Smooth muscle cell (in vitro differentiated cells): ENCODE measurements around the gene MOB3B. TPM values are rescaled to one million over a fixed set of nuclear protein-coding genes. Genes with fewer than 3 reads are reported as not detected.

Experiments
- DNase-seq: peaks from one replicate; lab custom pipeline; 2025; ENCODE audit not compliant: unreplicated experiment; lab: John Stamatoyannopoulos, UW
- H2AFZ ChIP-seq: fragments of 200-600 bp; sonication (generic); 2 replicates; pipeline ENCODE4 v1.6.0; 2016; ENCODE audit warnings: antibody characterized with exemption, low read depth, mild to moderate bottlenecking
- H3F3A ChIP-seq: fragments of 200-600 bp; sonication (generic); 2 replicates; pipeline ENCODE4 v1.6.0; 2017; ENCODE audit warnings: antibody characterized with exemption, low read depth
- H3K27ac ChIP-seq: fragments of 200-600 bp; sonication (generic); 2 replicates; pipeline ENCODE4 v1.5.1; 2016; ENCODE audit warnings: low read depth, mild to moderate bottlenecking
- H3K27me3 ChIP-seq: fragments of 200-600 bp; sonication (generic); 2 replicates; pipeline ENCODE4 v1.6.1; 2016; ENCODE audit warnings: low read depth, mild to moderate bottlenecking
- H3K36me3 ChIP-seq: fragments of 200-600 bp; sonication (generic); 2 replicates; pipeline ENCODE4 v1.5.1; 2016; ENCODE audit warnings: low read depth
- H3K4me1 ChIP-seq: fragments of 200-600 bp; sonication (generic); 2 replicates; pipeline ENCODE4 v1.5.1; 2016; ENCODE audit warnings: low read depth
- H3K4me2 ChIP-seq: fragments of 200-600 bp; sonication (generic); 2 replicates; pipeline ENCODE4 v1.6.0; 2016; ENCODE audit warnings: mild to moderate bottlenecking
- H3K4me3 ChIP-seq: fragments of 200-600 bp; sonication (generic); 2 replicates; pipeline ENCODE4 v1.5.1; 2016; ENCODE audit warnings: mild to moderate bottlenecking
- H3K79me2 ChIP-seq: fragments of 200-600 bp; sonication (generic); 2 replicates; pipeline ENCODE4 v1.6.0; 2016; ENCODE audit warnings: low read depth, mild to moderate bottlenecking
- H3K9ac ChIP-seq: fragments of 200-600 bp; sonication (generic); 2 replicates; pipeline ENCODE4 v1.6.0; 2016; ENCODE audit warnings: low read depth
- H3K9me3 ChIP-seq: fragments of 200-600 bp; sonication (generic); replicated peaks from 2 replicates; pipeline ENCODE4 v1.5.1; 2016; ENCODE audit warnings: low read depth
- H4K20me1 ChIP-seq: fragments of 200-600 bp; sonication (generic); 2 replicates; pipeline ENCODE4 v1.6.0; 2016; ENCODE audit warnings: low read depth
- WGBS: methylation state at CpG from one replicate; pipeline ENCODE4 v1.1.7; 2016; ENCODE audit warnings: low lambda C conversion rate; 5-methylcytosine and 5-hydroxymethylcytosine counted together
- polyA plus RNA-seq: library from polyadenylated mRNA; unstranded; fragments of >200 nt; fragmentation: Nextera tagmentation; extraction: Ambion mirVana; gene quantifications from 2 replicates; pipeline ENCODE4 v1.2.1, GENCODE V29; 2016
- total RNA-seq: library from RNA; depleted of rRNA; stranded (reverse); fragments of >200 nt; gene quantifications from 2 replicates; pipeline ENCODE4 v1.2.3, GENCODE V29; 2014
- TF ChIP-seq, protein P1 (sequence below): fragments of 200-600 bp; sonication (generic); IDR thresholded peaks from 2 replicates; pipeline ENCODE4 v1.5.1; 2017; ENCODE audit warnings: borderline replicate concordance, mild to moderate bottlenecking, antibody characterized with exemption; ENCODE audit not compliant: insufficient read depth, poor library complexity, severe bottlenecking

The MOB3B gene
- total and polyA plus RNA-seq, 2 experiments from 2014 or later, result 1.7 to 5.8 TPM

DNA sequence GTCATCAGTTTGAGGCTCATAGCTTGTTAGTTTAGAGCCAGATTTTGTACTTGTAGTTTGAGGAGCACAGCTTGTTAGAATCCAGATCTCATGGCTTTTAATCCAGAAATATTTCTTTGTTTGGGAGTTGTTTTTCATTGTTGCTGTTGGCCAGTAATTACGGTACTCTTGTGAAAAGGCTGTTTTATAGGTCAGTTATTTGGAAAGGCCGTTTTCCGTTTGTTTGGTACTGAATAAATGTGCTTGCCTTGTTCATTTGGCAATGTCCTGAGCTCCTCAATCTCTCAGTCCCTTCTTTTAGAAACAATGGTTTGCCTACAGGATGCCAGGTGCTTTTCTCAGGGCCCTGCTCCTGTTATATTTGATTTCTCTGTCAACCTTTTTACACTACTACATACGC lies 4.5 kb upstream of the MOB3B start:
- Histone ChIP-seq H3K4me3 (no peak overlapping the region), H3K27me3 (no peaks in the 10 kb centered on the region), H2AFZ (no peak overlapping the region), H3K9me3 (no peaks in the 10 kb centered on the region), H3K4me2 (no peak overlapping the region), H3K79me2 (no peaks in the 10 kb centered on the region), H3F3A (no peaks in the 10 kb centered on the region), H3K4me1 (no peaks in the 10 kb centered on the region), H3K27ac (no peak overlapping the region), H3K36me3 (no peaks in the 10 kb centered on the region), H3K9ac (no peak overlapping the region), H4K20me1 (no peaks in the 10 kb centered on the region)
- no peak for DNase-seq
- WGBS, result 88% methylated on average over 4 of the region's 4 CpGs
- TF ChIP-seq, protein P1, sequence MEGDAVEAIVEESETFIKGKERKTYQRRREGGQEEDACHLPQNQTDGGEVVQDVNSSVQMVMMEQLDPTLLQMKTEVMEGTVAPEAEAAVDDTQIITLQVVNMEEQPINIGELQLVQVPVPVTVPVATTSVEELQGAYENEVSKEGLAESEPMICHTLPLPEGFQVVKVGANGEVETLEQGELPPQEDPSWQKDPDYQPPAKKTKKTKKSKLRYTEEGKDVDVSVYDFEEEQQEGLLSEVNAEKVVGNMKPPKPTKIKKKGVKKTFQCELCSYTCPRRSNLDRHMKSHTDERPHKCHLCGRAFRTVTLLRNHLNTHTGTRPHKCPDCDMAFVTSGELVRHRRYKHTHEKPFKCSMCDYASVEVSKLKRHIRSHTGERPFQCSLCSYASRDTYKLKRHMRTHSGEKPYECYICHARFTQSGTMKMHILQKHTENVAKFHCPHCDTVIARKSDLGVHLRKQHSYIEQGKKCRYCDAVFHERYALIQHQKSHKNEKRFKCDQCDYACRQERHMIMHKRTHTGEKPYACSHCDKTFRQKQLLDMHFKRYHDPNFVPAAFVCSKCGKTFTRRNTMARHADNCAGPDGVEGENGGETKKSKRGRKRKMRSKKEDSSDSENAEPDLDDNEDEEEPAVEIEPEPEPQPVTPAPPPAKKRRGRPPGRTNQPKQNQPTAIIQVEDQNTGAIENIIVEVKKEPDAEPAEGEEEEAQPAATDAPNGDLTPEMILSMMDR, result no peak

DNA sequence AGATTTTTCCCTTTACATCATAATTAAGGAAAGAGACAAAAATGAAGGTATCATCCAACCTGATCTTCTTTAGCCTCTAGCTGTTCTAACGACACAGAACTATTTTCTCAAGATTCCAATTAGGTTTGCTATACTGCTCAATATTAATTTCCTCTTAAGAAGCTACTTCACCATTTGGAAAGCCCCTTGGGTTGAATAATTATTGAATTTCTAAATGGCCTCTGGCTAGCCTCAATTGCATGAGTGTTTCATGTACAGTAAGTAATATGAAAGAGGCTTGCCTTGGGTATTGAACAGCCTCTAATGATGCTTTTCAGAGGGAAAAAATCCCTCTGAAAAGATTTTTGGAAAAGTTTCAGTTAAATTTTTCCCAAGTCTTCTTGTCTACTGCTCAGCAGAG lies 3.7 kb upstream of the MOB3B start:
- Histone ChIP-seq H3K27ac (no peak overlapping the region), H3K27me3 (no peaks in the 10 kb centered on the region), H3K79me2 (no peaks in the 10 kb centered on the region), H3K4me1 (no peaks in the 10 kb centered on the region), H3K4me2 (no peak overlapping the region), H3K9me3 (no peaks in the 10 kb centered on the region), H3F3A (no peaks in the 10 kb centered on the region), H4K20me1 (no peaks in the 10 kb centered on the region), H2AFZ (no peak overlapping the region), H3K4me3 (no peak overlapping the region), H3K36me3 (no peaks in the 10 kb centered on the region), H3K9ac (no peak overlapping the region)
- TF ChIP-seq, protein P1, result no peak
- no peak for DNase-seq
- WGBS, result 91% methylated on average over 1 of the region's 1 CpG

DNA sequence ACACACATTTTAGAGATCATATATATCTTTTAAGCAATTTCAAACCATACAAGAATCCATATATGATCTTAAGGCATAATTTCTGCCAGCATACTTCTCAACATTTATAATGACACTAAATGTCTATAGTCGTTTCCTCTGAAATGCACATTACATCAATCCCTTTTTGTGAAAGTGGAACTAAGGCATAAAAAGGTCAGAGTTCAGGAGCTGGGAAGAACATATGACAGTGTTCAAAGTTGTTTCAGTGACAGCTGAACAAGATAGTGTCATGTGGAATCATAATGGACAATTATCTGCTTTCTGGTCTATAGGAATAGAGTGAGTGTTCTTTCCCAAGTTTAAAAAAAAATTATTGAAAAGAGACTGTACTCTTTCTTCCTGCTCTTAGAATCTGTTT lies 2.4 kb upstream of the MOB3B start:
- Histone ChIP-seq H3K27ac (no peak overlapping the region), H3K79me2 (no peaks in the 10 kb centered on the region), H2AFZ (no peak overlapping the region), H3K4me1 (peaks cover 8% of the 10 kb centered on the region), H3K9ac (no peak overlapping the region), H3K36me3 (no peaks in the 10 kb centered on the region), H4K20me1 (no peaks in the 10 kb centered on the region), H3K4me2 (no peak overlapping the region), H3K9me3 (no peaks in the 10 kb centered on the region), H3K4me3 (no peak overlapping the region), H3F3A (no peaks in the 10 kb centered on the region), H3K27me3 (no peaks in the 10 kb centered on the region)
- TF ChIP-seq, protein P1, result no peak
- DNase-seq, result no peak
- WGBS, result 80% methylated on average over 1 of the region's 1 CpG

DNA sequence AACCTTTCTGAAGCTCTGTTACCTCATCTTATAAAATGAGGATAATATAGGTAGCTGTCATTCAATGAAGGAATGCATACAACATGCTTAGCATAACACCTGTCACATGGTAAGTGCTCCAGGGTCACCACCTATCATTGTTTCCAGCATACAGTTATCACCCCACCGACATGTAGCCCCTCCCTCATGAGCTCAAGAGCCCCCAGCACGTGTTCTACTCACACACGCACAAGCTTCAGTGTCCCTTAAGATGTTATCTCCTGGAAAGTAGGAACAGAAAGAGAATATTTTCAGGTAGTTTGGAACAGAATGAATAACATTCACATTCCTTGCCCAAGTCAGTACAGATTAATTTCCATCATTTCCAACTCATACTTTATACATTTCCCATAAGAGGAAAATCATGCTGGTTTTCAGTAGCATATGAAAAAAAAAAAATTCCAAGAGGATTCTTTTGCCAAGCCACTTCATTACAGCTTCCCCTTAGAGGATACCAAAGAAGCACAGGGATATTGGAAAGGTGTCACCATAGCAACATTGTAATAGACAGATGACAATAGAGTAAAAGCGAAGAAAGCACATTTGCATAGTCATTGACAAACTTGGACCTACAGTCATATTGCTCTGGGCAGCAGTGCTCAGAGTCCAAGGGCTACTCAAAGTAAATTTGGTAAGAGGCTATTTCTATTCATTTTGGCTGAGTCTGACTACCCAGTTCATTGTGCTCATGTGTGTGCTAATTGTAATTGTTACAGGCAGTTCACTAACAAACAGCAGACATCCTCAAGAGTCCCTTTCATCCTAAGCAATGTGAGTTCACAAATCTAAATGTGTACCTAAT lies 1.5 kb upstream of the MOB3B start:
- 79% methylated on average over 4 of the region's 4 CpGs for WGBS

More for the DNA sequence above, 1.5 kb upstream of the MOB3B start:
- Histone ChIP-seq H3K79me2 (no peaks in the 10 kb centered on the region), H2AFZ (no peak overlapping the region), H3K27ac (no peak overlapping the region), H3K36me3 (no peaks in the 10 kb centered on the region), H3F3A (no peaks in the 10 kb centered on the region), H3K9ac (no peak overlapping the region), H3K4me3 (no peak overlapping the region), H3K27me3 (no peaks in the 10 kb centered on the region), H3K4me1 (peaks cover 10% of the 10 kb centered on the region), H4K20me1 (no peaks in the 10 kb centered on the region), H3K9me3 (no peaks in the 10 kb centered on the region), H3K4me2 (no peak overlapping the region)
- TF ChIP-seq, protein P1, result no peak
- no peak for DNase-seq
